BE2C (cell line): ENCODE results near the gene HS6ST3.

Experiments
- DNase-seq: peaks from one replicate; pipeline ENCODE4 v3.0.0-alpha.2; 2020
- H3K27me3 ChIP-seq: fragments of 250-450 bp; sonication (Bioruptor Pico); 2 replicates; pipeline ENCODE4 v1.5.1; 2020; ENCODE audit warnings: mild to moderate bottlenecking
- H3K36me3 ChIP-seq: fragments of 250-450 bp; sonication (Bioruptor Pico); 2 replicates; pipeline ENCODE4 v1.5.1; 2020; ENCODE audit warnings: mild to moderate bottlenecking
- H3K4me1 ChIP-seq: fragments of 250-450 bp; sonication (Bioruptor Pico); 2 replicates; pipeline ENCODE4 v1.5.1; 2020
- H3K4me3 ChIP-seq: 2 replicates; pipeline ENCODE4 v1.5.1; 2011; ENCODE audit warnings: low read depth, low read length
- H3K9me3 ChIP-seq: fragments of 250-450 bp; sonication (Bioruptor Pico); 2 replicates; pipeline ENCODE4 v1.5.1; 2020
- CTCF ChIP-seq: IDR thresholded peaks from 2 replicates; pipeline ENCODE4 v1.5.1; 2012; ENCODE audit warnings: mild to moderate bottlenecking, low read depth, low read length

HS6ST3 gene

GRCh38 chr13:96381681-96382080, 291.8 kb downstream of the HS6ST3 start:
- Histone ChIP-seq H3K36me3 (no peaks in the 10 kb centered on the region), H3K27me3 (no peaks in the 10 kb centered on the region), H3K4me3 (no peak overlapping the region), H3K4me1 (peaks cover 3% of the 10 kb centered on the region), H3K9me3 (no peaks in the 10 kb centered on the region)
- no peak for TF ChIP-seq CTCF
- DNase-seq, result no peak

GRCh38 chr13:96388598-96388997, 298.7 kb downstream of the HS6ST3 start:
- no peak for DNase-seq
- TF ChIP-seq CTCF, result no peak

GRCh38 chr13:96391606-96392005, 301.7 kb downstream of the HS6ST3 start:
- no peak for DNase-seq
- no peak for TF ChIP-seq CTCF

More at GRCh38 chr13:96388598-96388997, 298.7 kb downstream of the HS6ST3 start:
- H3K4me1 ChIP-seq, result no peaks in the 10 kb centered on the region
- no peaks in the 10 kb centered on the region for H3K27me3 ChIP-seq
- H3K36me3 ChIP-seq, result no peaks in the 10 kb centered on the region
- H3K9me3 ChIP-seq, result no peaks in the 10 kb centered on the region
- H3K4me3 ChIP-seq, result no peak overlapping the region

GRCh38 chr13:96397807-96398206, 307.9 kb downstream of the HS6ST3 start:
- H3K4me3 ChIP-seq, result no peak overlapping the region
- no peaks in the 10 kb centered on the region for H3K27me3 ChIP-seq
- TF ChIP-seq CTCF, result no peak
- no peaks in the 10 kb centered on the region for H3K9me3 ChIP-seq
- DNase-seq, result no peak
- peaks cover 9% of the 10 kb centered on the region for H3K4me1 ChIP-seq
- no peaks in the 10 kb centered on the region for H3K36me3 ChIP-seq

More at GRCh38 chr13:96391606-96392005, 301.7 kb downstream of the HS6ST3 start:
- no peaks in the 10 kb centered on the region for H3K4me1 ChIP-seq
- H3K9me3 ChIP-seq, result no peaks in the 10 kb centered on the region
- no peaks in the 10 kb centered on the region for H3K36me3 ChIP-seq
- no peak overlapping the region for H3K4me3 ChIP-seq
- H3K27me3 ChIP-seq, result no peaks in the 10 kb centered on the region

GRCh38 chr13:96398486-96398885, 308.6 kb downstream of the HS6ST3 start:
- H3K4me1 ChIP-seq, result peaks cover 9% of the 10 kb centered on the region
- no peaks in the 10 kb centered on the region for H3K9me3 ChIP-seq
- no peak for DNase-seq
- TF ChIP-seq CTCF, result no peak
- H3K4me3 ChIP-seq, result no peak overlapping the region
- H3K36me3 ChIP-seq, result no peaks in the 10 kb centered on the region
- H3K27me3 ChIP-seq, result no peaks in the 10 kb centered on the region

GRCh38 chr13:96403241-96403640, 313.3 kb downstream of the HS6ST3 start:
- 0 out of 2 replicates have a peak, but pooled peaks cover 4% of the 10 kb centered on the region for H3K4me1 ChIP-seq
- no peak for DNase-seq
- no peaks in the 10 kb centered on the region for H3K27me3 ChIP-seq
- H3K9me3 ChIP-seq, result no peaks in the 10 kb centered on the region
- TF ChIP-seq CTCF, result no peak
- H3K36me3 ChIP-seq, result no peaks in the 10 kb centered on the region
- no peak overlapping the region for H3K4me3 ChIP-seq
